Right ventricle myocardium superior (tissue), 1 donor: ENCODE measurements around the gene CFTR. TPM values are rescaled to one million over a fixed set of nuclear protein-coding genes. Genes with fewer than 3 reads are reported as not detected.

Experiments used
- ATAC-seq: fragments of 200-7000 bp; cut with Tn5 transposase; one replicate; pipeline ENCODE4 v1.9.1; 2020; ENCODE audit warnings: mild to moderate bottlenecking; ENCODE audit not compliant: poor library complexity
- DNase-seq: peaks from one replicate; pipeline ENCODE4 v3.0.0-alpha.2; 2020
- intact Hi-C: fragments of 100-400 bp; cut with DNase I; formaldehyde crosslinking; loops from one replicate; pipeline ENCODE4 v1.11.2; 2022
- total RNA-seq: library from RNA; stranded (reverse); fragmentation: NEBNext Ultra II Directional; extraction: Animal tissue kit (Norgen Biotek cat#: 25700); gene quantifications from one replicate; pipeline ENCODE4 v1.2.1, GENCODE V29; 2021
- donor health status: DM: no; HTN: yes; CAD: no; lungs with severe emphysema.

Gene CFTR
- total RNA-seq, 1 donor from 2014 or later, result 0.86 TPM

- DNase-seq, result no peak
- no peak for ATAC-seq
- intact Hi-C loops, result no loop called here
These were observed 85.4 kb downstream of the CFTR start for GRCh38 chr7:117565226-117565625.

GRCh38 chr7:117567781-117568180 lies 88.0 kb downstream of the CFTR start:
- no peak for DNase-seq
- ATAC-seq, result no peak
- intact Hi-C loops, result no loop called here

GRCh38 chr7:117572856-117573620 lies 93.2 kb downstream of the CFTR start:
- ATAC-seq (no peak), DNase-seq (no peak)
- intact Hi-C loops, result no loop called here

GRCh38 chr7:117581424-117581823 lies 101.6 kb downstream of the CFTR start:
- DNase-seq (no peak), ATAC-seq (no peak)
- intact Hi-C loops, result no loop called here

- intact Hi-C loops, result no loop called here
- ATAC-seq, result peak; percentile 98
- DNase-seq, result peak; percentile 89
These were observed 102.4 kb downstream of the CFTR start for GRCh38 chr7:117582219-117582704.

- DNase-seq (no peak), ATAC-seq (no peak)
- intact Hi-C loops, result no loop called here
These were observed 108.1 kb downstream of the CFTR start for GRCh38 chr7:117587931-117588330.

- no peak for ATAC-seq
- intact Hi-C loops, result no loop called here
- DNase-seq, result no peak
These were observed 108.5 kb downstream of the CFTR start for GRCh38 chr7:117588352-117588794.

GRCh38 chr7:117590191-117590590 lies 110.4 kb downstream of the CFTR start:
- DNase-seq (no peak), ATAC-seq (no peak)
- intact Hi-C loops, result no loop called here

GRCh38 chr7:117592011-117592635 lies 112.3 kb downstream of the CFTR start:
- ATAC-seq (no peak), DNase-seq (no peak)
- intact Hi-C loops, result no loop called here

GRCh38 chr7:117596134-117596533 lies 116.3 kb downstream of the CFTR start:
- intact Hi-C loops, result no loop called here
- no peak for ATAC-seq
- DNase-seq, result peak; percentile 17

- intact Hi-C loops, result no loop called here
- ATAC-seq, result no peak
These were observed 117.9 kb downstream of the CFTR start for GRCh38 chr7:117597755-117598154.

GRCh38 chr7:117600911-117601310 lies 121.1 kb downstream of the CFTR start:
- intact Hi-C loops, result no loop called here
- no peak for DNase-seq
- no peak for ATAC-seq

More at GRCh38 chr7:117597755-117598154, 117.9 kb downstream of the CFTR start:
- no peak for DNase-seq

- no peak for ATAC-seq
- intact Hi-C loops, result no loop called here
- DNase-seq, result no peak
These were observed 123.8 kb downstream of the CFTR start for GRCh38 chr7:117603627-117604026.

GRCh38 chr7:117605712-117606111 lies 125.9 kb downstream of the CFTR start:
- no peak for ATAC-seq
- no peak for DNase-seq
- intact Hi-C loops, result no loop called here

- ATAC-seq, result no peak
- DNase-seq, result no peak
- intact Hi-C loops, result no loop called here
These were observed 126.3 kb downstream of the CFTR start for GRCh38 chr7:117606132-117606531.

- intact Hi-C loops, result no loop called here
- DNase-seq, result no peak
These were observed 130.6 kb downstream of the CFTR start for GRCh38 chr7:117610396-117610795.

GRCh38 chr7:117612637-117613036 lies 132.8 kb downstream of the CFTR start:
- no peak for DNase-seq
- intact Hi-C loops, result no loop called here
- ATAC-seq, result no peak

More at GRCh38 chr7:117610396-117610795, 130.6 kb downstream of the CFTR start:
- ATAC-seq, result no peak

- no peak for DNase-seq
- intact Hi-C loops, result no loop called here
- no peak for ATAC-seq
These were observed 136.9 kb downstream of the CFTR start for GRCh38 chr7:117616694-117617093.

- ATAC-seq (no peak), DNase-seq (no peak)
- intact Hi-C loops, result no loop called here
These were observed 139.9 kb downstream of the CFTR start for GRCh38 chr7:117619681-117620080.

- intact Hi-C loops, result no loop called here
- DNase-seq (no peak), ATAC-seq (no peak)
These were observed 141.3 kb downstream of the CFTR start for GRCh38 chr7:117621075-117621618.
